ENCODE results near the gene GFPT1. TPM values are rescaled to one million over a fixed set of nuclear protein-coding genes. Genes with fewer than 3 reads are reported as not detected.
A peak's percentile ranks its signal among the peaks of the same experiment; 100 is the strongest.

GFPT1 gene
- total and polyA plus RNA-seq, 12 donors: 5.0 to 90.3 (median 60.5) TPM

- H3K4me3 ChIP-seq: no peak overlapping the region
- intact Hi-C loops (cut with DNase I): loop anchor here in 1 of 10 donors (10.0 kb wide), 1 partner anchor 333 kb away; no protein-coding TSS in a partner anchor
- no peaks in the 10 kb centered on the region for H3K36me3 ChIP-seq
- ATAC-seq (peak in 1 of 8 donors; percentile 60), DNase-seq (no peak)
- H3K27ac ChIP-seq: peak overlapping the region in 1 of 10 donors; percentile 37
- WGBS, 2 donors: 92 to 94% methylated on average over 1 of the region's 1 CpG
- TF ChIP-seq CTCF (IDR thresholded peaks at IDR 0.05): no peak
- H3K9me3 ChIP-seq: no peaks in the 10 kb centered on the region
- peaks cover 0 to 57% (median 34%) of the 10 kb centered on the region in 9 donors for H3K4me1 ChIP-seq
- no peaks in the 10 kb centered on the region for H3K27me3 ChIP-seq
Measured at GRCh38 chr2:69381337-69381737, 5.7 kb downstream of the GFPT1 start.

- intact Hi-C loops (cut with DNase I): loop anchor here in 1 of 10 donors (10.0 kb wide), 1 partner anchor 335 kb away; no protein-coding TSS in a partner anchor
- Histone ChIP-seq H3K4me1 (peaks cover 0 to 57% (median 24%) of the 10 kb centered on the region in 9 donors), H3K27me3 (no peaks in the 10 kb centered on the region), H3K27ac (peak overlapping the region in 1 of 10 donors; percentile 37), H3K4me3 (no peak overlapping the region), H3K9me3 (no peaks in the 10 kb centered on the region), H3K36me3 (no peaks in the 10 kb centered on the region)
- WGBS, 2 donors: 95 to 96% methylated on average over 12 of the region's 12 CpGs
- peak in 1 of 8 donors; percentile 13 for ATAC-seq
- no peak for TF ChIP-seq CTCF (IDR thresholded peaks at IDR 0.05)
- DNase-seq: no peak
Measured at GRCh38 chr2:69380072-69380917, 6.7 kb downstream of the GFPT1 start.

- intact Hi-C loops (cut with DNase I): no loop called here
- DNase-seq: no peak
- Histone ChIP-seq H3K27me3 (no peaks in the 10 kb centered on the region), H3K36me3 (peaks cover 0 to 26% (median 15%) of the 10 kb centered on the region in 9 donors), H3K27ac (no peak overlapping the region), H3K4me3 (no peak overlapping the region), H3K4me1 (peaks cover 0 to 28% (median 8%) of the 10 kb centered on the region in 9 donors), H3K9me3 (no peaks in the 10 kb centered on the region)
- peak in 3 of 8 donors; percentile 8 to 52 (median 27) for ATAC-seq
- WGBS, 2 donors: 77 to 81% methylated on average over 6 of the region's 6 CpGs
- TF ChIP-seq CTCF (IDR thresholded peaks at IDR 0.05): no peak
Measured at GRCh38 chr2:69376403-69376802, 10.6 kb downstream of the GFPT1 start.

- Histone ChIP-seq H3K27ac (no peak overlapping the region), H3K9me3 (no peaks in the 10 kb centered on the region), H3K4me1 (peaks cover 0 to 21% (median 8%) of the 10 kb centered on the region in 9 donors), H3K27me3 (no peaks in the 10 kb centered on the region), H3K4me3 (no peak overlapping the region), H3K36me3 (peaks cover 0 to 33% (median 15%) of the 10 kb centered on the region in 9 donors)
- 71 to 73% methylated on average over 8 of the region's 8 CpGs for WGBS, 2 donors
- intact Hi-C loops (cut with DNase I): no loop called here
- ATAC-seq: peak in 7 of 8 donors; percentile 38 to 71 (median 63)
- DNase-seq: no peak
- TF ChIP-seq CTCF (IDR thresholded peaks at IDR 0.05): peak; percentile 39 to 79 (median 67)
Measured at GRCh38 chr2:69375494-69376353, 11.3 kb downstream of the GFPT1 start.

Data from heart right ventricle (tissue), 16 donors.